Testis (tissue), 2 donors: ENCODE measurements around the gene NRG2.

ENCODE experiments used
- POLR2A ChIP-seq: fragments of 450-650 bp; IDR thresholded peaks from one replicate; pipeline ENCODE4 v1.6.1; 2017; ENCODE audit warnings: antibody characterized with exemption, mild to moderate bottlenecking, moderate library complexity
- TF ChIP-seq, protein P1 (sequence below), 3 experiments: fragments of 450-650 bp in 2 of 3; fragments of 200-600 bp in 1 of 3; sonication (generic) in 1 of 3; IDR thresholded peaks; one replicate each; pipeline ENCODE4 v1.5.1; 2016 to 2019; ENCODE audit warnings: antibody characterized with exemption in 3 of 3, mild to moderate bottlenecking in 2 of 3, moderate library complexity in 1 of 3

DNA sequence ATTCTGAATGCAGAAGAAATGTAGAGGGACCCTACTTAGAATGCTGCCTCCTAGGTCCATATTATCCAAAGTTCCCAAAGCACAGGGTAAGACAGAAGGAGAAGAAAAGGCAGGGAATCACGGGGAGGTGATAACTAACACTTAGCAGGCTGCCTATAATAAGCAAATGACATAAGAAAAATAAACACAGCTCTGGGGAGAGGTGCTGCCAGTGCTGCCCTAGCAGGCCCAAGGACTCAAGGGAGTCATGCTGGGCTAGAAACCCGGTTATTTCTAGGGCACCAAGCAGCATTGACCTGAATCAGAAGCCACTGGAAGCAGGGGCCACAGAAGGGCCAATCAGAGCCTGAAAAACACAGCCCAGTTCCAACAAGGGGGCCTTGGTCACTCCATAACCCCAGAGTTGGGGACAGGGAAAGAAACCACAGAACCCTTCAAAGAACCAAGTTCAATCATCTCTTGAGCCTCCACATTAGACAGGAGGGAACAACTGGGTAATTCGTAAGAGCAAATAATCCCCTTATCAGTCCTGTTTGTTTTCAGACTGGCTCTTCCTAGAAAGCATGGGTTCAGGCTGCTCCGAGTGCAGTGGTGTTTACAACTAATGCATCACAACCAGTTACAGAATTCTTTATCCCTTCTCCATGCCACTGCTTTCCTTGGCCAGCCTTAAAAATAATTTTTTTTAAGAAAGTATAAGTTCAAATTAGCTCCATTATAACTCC is 24.0 kb downstream of the NRG2 start:
- TF ChIP-seq, protein P1, sequence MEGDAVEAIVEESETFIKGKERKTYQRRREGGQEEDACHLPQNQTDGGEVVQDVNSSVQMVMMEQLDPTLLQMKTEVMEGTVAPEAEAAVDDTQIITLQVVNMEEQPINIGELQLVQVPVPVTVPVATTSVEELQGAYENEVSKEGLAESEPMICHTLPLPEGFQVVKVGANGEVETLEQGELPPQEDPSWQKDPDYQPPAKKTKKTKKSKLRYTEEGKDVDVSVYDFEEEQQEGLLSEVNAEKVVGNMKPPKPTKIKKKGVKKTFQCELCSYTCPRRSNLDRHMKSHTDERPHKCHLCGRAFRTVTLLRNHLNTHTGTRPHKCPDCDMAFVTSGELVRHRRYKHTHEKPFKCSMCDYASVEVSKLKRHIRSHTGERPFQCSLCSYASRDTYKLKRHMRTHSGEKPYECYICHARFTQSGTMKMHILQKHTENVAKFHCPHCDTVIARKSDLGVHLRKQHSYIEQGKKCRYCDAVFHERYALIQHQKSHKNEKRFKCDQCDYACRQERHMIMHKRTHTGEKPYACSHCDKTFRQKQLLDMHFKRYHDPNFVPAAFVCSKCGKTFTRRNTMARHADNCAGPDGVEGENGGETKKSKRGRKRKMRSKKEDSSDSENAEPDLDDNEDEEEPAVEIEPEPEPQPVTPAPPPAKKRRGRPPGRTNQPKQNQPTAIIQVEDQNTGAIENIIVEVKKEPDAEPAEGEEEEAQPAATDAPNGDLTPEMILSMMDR (IDR thresholded peaks at IDR 0.05), result no peak
- TF ChIP-seq POLR2A, result no peak
